HepG2 (cell line): ENCODE measurements around the gene ARHGEF4. TPM values are rescaled to one million over a fixed set of nuclear protein-coding genes. Genes with fewer than 3 reads are reported as not detected.

Experiments
- ARID5B ChIP-seq: IDR thresholded peaks from 2 replicates; pipeline ENCODE4 v1.4.0; 2020; ENCODE audit warnings: mild to moderate bottlenecking, missing genetic modification reagents
- DBP ChIP-seq: sonication (generic); formaldehyde crosslinking; IDR thresholded peaks from 2 replicates; pipeline ENCODE4 v1.4.0; 2020; ENCODE audit warnings: missing genetic modification reagents; ENCODE audit errors: not compliant biosample characterization
- FOSL2 ChIP-seq: sonication (generic); formaldehyde crosslinking; IDR thresholded peaks from 2 replicates; pipeline ENCODE4 v1.4.0; 2020; ENCODE audit warnings: missing genetic modification reagents
- MAX ChIP-seq: IDR thresholded peaks from 2 replicates; pipeline ENCODE4 v1.6.1; 2012; ENCODE audit warnings: inconsistent platforms
- MYPOP ChIP-seq: sonication (generic); formaldehyde crosslinking; IDR thresholded peaks from 2 replicates; pipeline ENCODE4 v1.8.1; 2023; ENCODE audit warnings: mild to moderate bottlenecking, moderate library complexity, missing genetic modification reagents
- REXO4 ChIP-seq: sonication (generic); formaldehyde crosslinking; IDR thresholded peaks from 2 replicates; pipeline ENCODE4 v1.8.0; 2022; ENCODE audit warnings: missing genetic modification reagents, mild to moderate bottlenecking, borderline replicate concordance
- SIN3B ChIP-seq: fragments of 150-350 bp; IDR thresholded peaks from 2 replicates; pipeline ENCODE4 v1.6.1; 2014; ENCODE audit warnings: low read length
- SRSF1 ChIP-seq: fragments of 200-400 bp; formaldehyde crosslinking; optimal IDR thresholded peaks from 2 replicates; pipeline ENCODE3; 2017; ENCODE audit warnings: mild to moderate bottlenecking, low read depth, low read length, moderate library complexity
- TCF7L2 ChIP-seq: IDR thresholded peaks from 2 replicates; pipeline ENCODE4 v1.6.1; 2011; ENCODE audit warnings: mild to moderate bottlenecking, low read depth, low read length, moderate library complexity
- TFAP4 ChIP-seq: sonication (generic); IDR thresholded peaks from 2 replicates; pipeline ENCODE4 v1.6.1; 2016; ENCODE audit warnings: low read depth, borderline replicate concordance
- ZBTB14 ChIP-seq: sonication (generic); formaldehyde crosslinking; IDR thresholded peaks from 2 replicates; pipeline ENCODE4 v1.4.0; 2020; ENCODE audit warnings: missing genetic modification reagents
- ZBTB20 ChIP-seq: sonication (generic); formaldehyde crosslinking; IDR thresholded peaks from 2 replicates; pipeline ENCODE4 v1.8.1; 2023; ENCODE audit warnings: missing genetic modification reagents, low read depth, mild to moderate bottlenecking, borderline replicate concordance
- ZBTB46 ChIP-seq: sonication (generic); formaldehyde crosslinking; IDR thresholded peaks from 2 replicates; pipeline ENCODE4 v1.4.0; 2020; ENCODE audit warnings: mild to moderate bottlenecking, missing genetic modification reagents, borderline replicate concordance
- ZFP36L1 ChIP-seq: sonication (generic); formaldehyde crosslinking; IDR thresholded peaks from 2 replicates; pipeline ENCODE4 v1.8.0; 2022; ENCODE audit warnings: mild to moderate bottlenecking, missing genetic modification reagents, moderate library complexity
- ZNF180 ChIP-seq: sonication (generic); formaldehyde crosslinking; IDR thresholded peaks from 2 replicates; pipeline ENCODE4 v1.4.0; 2020; ENCODE audit warnings: low read depth, missing genetic modification reagents, borderline replicate concordance
- ZNF331 ChIP-seq: sonication (generic); formaldehyde crosslinking; IDR thresholded peaks from 2 replicates; pipeline ENCODE4 v1.4.0; 2020; ENCODE audit warnings: missing genetic modification reagents
- ZNF350 ChIP-seq: sonication (generic); formaldehyde crosslinking; IDR thresholded peaks from 2 replicates; pipeline ENCODE4 v1.4.0; 2020; ENCODE audit warnings: mild to moderate bottlenecking, low read depth, missing genetic modification reagents, borderline replicate concordance
- polyA plus RNA-seq, 8 experiments: library from polyadenylated mRNA; depleted of rRNA in 3 of 8; stranded (reverse) in 7 of 8; unstranded in 1 of 8; fragments of >200 nt; fragmentation: Illumina TruSeq in 4 of 8; extraction: Trizol in 4 of 8; gene quantifications; 2 replicates each; pipeline versions ENCODE4 v1.2.1 to v1.2.3, GENCODE V29; 2011 to 2016; ENCODE audit warnings: low read depth in 4 of 8, missing spikeins in 1 of 8, mixed read lengths in 1 of 8; ENCODE audit not compliant: insufficient read depth in 1 of 8
- total RNA-seq, 5 experiments: library from RNA; depleted of rRNA; stranded (reverse); fragments of >200 nt; fragmentation: Illumina TruSeq; extraction: Trizol; gene quantifications; 2 replicates each; pipeline ENCODE4 v1.2.3, GENCODE V29; 2016; ENCODE audit warnings: low read depth in 1 of 5

The ARHGEF4 gene
- total and polyA plus RNA-seq, 2 of the 13 experiments (the other 11 are each of a cell fraction or from before 2014, with no cell fraction given), result 0.11 to 0.13 TPM

GRCh38 chr2:130797493-130798435, 39.0 kb upstream of the ARHGEF4 start (continued):
- TF ChIP-seq DBP (CRISPR knock-in tag) (no peak), FOSL2 (CRISPR knock-in tag) (no peak; the same call in 1 of the 2 replicates), SIN3B (0 out of 2 replicates have a peak, but pooled peaks have one; percentile 1), ZBTB46 (CRISPR knock-in tag) (no peak), ZFP36L1 (CRISPR knock-in tag) (no peak), ZNF180 (no peak), SRSF1 (peak; percentile 74), MAX (peak; percentile 66), MYPOP (CRISPR knock-in tag) (peak; percentile 80), ZBTB14 (CRISPR knock-in tag) (peak; percentile 16; the same call in 1 of the 2 replicates), TFAP4 (0 out of 2 replicates have a peak, but pooled peaks have one; percentile 8), REXO4 (CRISPR knock-in tag) (no peak), ARID5B (peak; percentile 54; the same call in 1 of the 2 replicates), ZNF350 (CRISPR knock-in tag) (0 out of 2 replicates have a peak, but pooled peaks have one; percentile 19), ZBTB20 (CRISPR knock-in tag) (no peak), ZNF331 (CRISPR knock-in tag) (peak; percentile 21; the same call in 1 of the 2 replicates), TCF7L2 (no peak)
